H1 (cell line): Measurements from ENCODE around the gene SPATS2. TPM values are rescaled to one million over a fixed set of nuclear protein-coding genes. Genes with fewer than 3 reads are reported as not detected.

Experiments
- CTCF ChIA-PET: fragments of 300-600 bp; sonication (Branson Sonifier 250); formaldehyde crosslinking; loops from one replicate; lab custom pipeline; 2021; ENCODE audit not compliant: partially characterized antibody; lab: Charles Lee
- POLR2A ChIA-PET: fragments of 300-600 bp; sonication (Branson Sonifier 250); formaldehyde crosslinking; loops from one replicate; lab custom pipeline; 2021; ENCODE audit warnings: inconsistent platforms; ENCODE audit not compliant: partially characterized antibody; lab: Charles Lee
- DNase-seq, 2 experiments: peaks; one replicate each; pipeline versions ENCODE4 v3.0.0 to v3.0.0-alpha.2; 2010 to 2022; ENCODE audit warnings: low spot score in 2 of 2, low read depth in 1 of 2, mixed read lengths in 1 of 2
- FAIRE-seq: peaks from 2 replicates; lab custom pipeline; 2011; peaks lifted over from hg19 to GRCh38; lab: Jason Lieb, UNC
- H2AFZ ChIP-seq: 2 replicates; pipeline ENCODE4 v1.8.1; 2012; ENCODE audit warnings: low read length, inconsistent platforms
- H2AK5ac ChIP-seq: 2 replicates; pipeline ENCODE4 v1.6.1; 2013; ENCODE audit warnings: low read depth, low read length
- H2BK120ac ChIP-seq: replicated peaks from 2 replicates; pipeline ENCODE3; 2013; ENCODE audit warnings: low read depth, low read length, inconsistent platforms
- H2BK12ac ChIP-seq: 2 replicates; pipeline ENCODE4 v1.6.1; 2013; ENCODE audit warnings: low read depth, low read length
- H2BK15ac ChIP-seq: 2 replicates; pipeline ENCODE4 v1.6.1; 2013; ENCODE audit warnings: low read length
- H2BK20ac ChIP-seq: 2 replicates; pipeline ENCODE4 v1.6.1; 2013; ENCODE audit warnings: low read length
- H2BK5ac ChIP-seq: 2 replicates; pipeline ENCODE4 v1.6.1; 2013; ENCODE audit warnings: low read depth, low read length
- H3K14ac ChIP-seq: 2 replicates; pipeline ENCODE4 v1.6.1; 2013; ENCODE audit warnings: inconsistent platforms; ENCODE audit not compliant: insufficient read length
- H3K18ac ChIP-seq: 2 replicates; pipeline ENCODE4 v1.6.1; 2013; ENCODE audit warnings: low read length; ENCODE audit errors: extremely low read depth
- H3K23ac ChIP-seq: 2 replicates; pipeline ENCODE4 v1.6.1; 2013; ENCODE audit warnings: inconsistent platforms; ENCODE audit not compliant: insufficient read length
- H3K23me2 ChIP-seq: 2 replicates; pipeline ENCODE4 v1.6.1; 2013; ENCODE audit warnings: low read depth, low read length
- H3K27ac ChIP-seq: 2 replicates; pipeline ENCODE4 v1.6.1; 2011; ENCODE audit warnings: low read depth, low read length, inconsistent platforms
- H3K27me3 ChIP-seq, 4 experiments: replicated peaks in 1 of 4; 1 replicate in 1 of 4; 2 replicates in 3 of 4; pipeline versions ENCODE4 v1.6.1 to v1.8.1; 2011 to 2013; ENCODE audit warnings: low read length in 3 of 4, mild to moderate bottlenecking in 3 of 4, inconsistent platforms in 2 of 4, mixed read lengths in 2 of 4, moderate library complexity in 1 of 4; ENCODE audit not compliant: control insufficient read depth in 3 of 4, insufficient read depth in 3 of 4; ENCODE audit errors: extremely low read depth in 1 of 4
- H3K36me3 ChIP-seq, 4 experiments: 2 replicates each; pipeline versions ENCODE4 v1.6.1 to v1.8.1; 2011 to 2013; ENCODE audit warnings: mild to moderate bottlenecking in 4 of 4, low read length in 3 of 4, moderate library complexity in 2 of 4, control low read depth in 1 of 4, inconsistent platforms in 1 of 4; ENCODE audit not compliant: insufficient read depth in 4 of 4, control insufficient read depth in 2 of 4
- H3K4ac ChIP-seq: replicated peaks from 2 replicates; pipeline ENCODE3; 2013; ENCODE audit warnings: low read length, low read depth, mixed read lengths, inconsistent platforms; ENCODE audit not compliant: insufficient read length
- H3K4me1 ChIP-seq, 4 experiments: replicated peaks in 1 of 4; 1 replicate in 1 of 4; 2 replicates in 3 of 4; pipeline versions ENCODE4 v1.6.1 to v1.8.1; 2011 to 2013; ENCODE audit warnings: low read length in 3 of 4, inconsistent platforms in 2 of 4, mixed read lengths in 1 of 4; ENCODE audit not compliant: insufficient read depth in 4 of 4, control insufficient read depth in 3 of 4
- H3K4me2 ChIP-seq, 2 experiments: 2 replicates each; pipeline versions ENCODE4 v1.6.1 to v1.8.1; 2011 to 2013; ENCODE audit warnings: low read depth in 2 of 2, low read length in 2 of 2, control low read depth in 1 of 2, inconsistent platforms in 1 of 2, mild to moderate bottlenecking in 1 of 2; ENCODE audit not compliant: insufficient read depth in 1 of 2
- H3K4me3 ChIP-seq, 4 experiments: fragments of 200-600, 300-600 bp in 1 of 4; sonication (generic), shearing (Covaris generic), sonication (Bioruptor Twin) in 1 of 4; 2 replicates each; pipeline versions ENCODE4 v1.5.1 to v1.8.1; 2011 to 2016; ENCODE audit warnings: low read length in 4 of 4, low read depth in 3 of 4, control low read depth in 2 of 4, inconsistent platforms in 2 of 4, mild to moderate bottlenecking in 2 of 4, mixed read lengths in 1 of 4, moderate library complexity in 1 of 4; ENCODE audit not compliant: insufficient read depth in 2 of 4; ENCODE audit errors: extremely low read depth in 1 of 4
- H3K56ac ChIP-seq: replicated peaks from 2 replicates; pipeline ENCODE3; 2013; ENCODE audit warnings: low read depth, mild to moderate bottlenecking, mixed read lengths, low read length, inconsistent platforms; ENCODE audit not compliant: insufficient read length
- H3K79me1 ChIP-seq: 2 replicates; pipeline ENCODE4 v1.6.1; 2013; ENCODE audit warnings: low read depth, low read length, control low read depth
- H3K79me2 ChIP-seq, 2 experiments: 2 replicates each; pipeline versions ENCODE4 v1.6.1 to v1.8.1; 2012 to 2013; ENCODE audit warnings: low read length in 2 of 2, mild to moderate bottlenecking in 2 of 2, inconsistent platforms in 1 of 2; ENCODE audit not compliant: insufficient read depth in 2 of 2, control insufficient read depth in 1 of 2
- H3K9ac ChIP-seq, 4 experiments: replicated peaks in 1 of 4; 1 replicate in 1 of 4; 2 replicates in 3 of 4; pipeline versions ENCODE4 v1.6.1 to v1.8.1; 2011 to 2013; ENCODE audit warnings: low read depth in 3 of 4, low read length in 3 of 4, control low read depth in 2 of 4, mild to moderate bottlenecking in 2 of 4, moderate library complexity in 2 of 4, inconsistent platforms in 1 of 4; ENCODE audit errors: extremely low read depth in 1 of 4
- H3K9me3 ChIP-seq, 2 experiments: 2 replicates each; pipeline versions ENCODE4 v1.6.1 to v1.8.1; 2012 to 2013; ENCODE audit warnings: mild to moderate bottlenecking in 2 of 2, moderate library complexity in 2 of 2, control low read depth in 1 of 2, inconsistent platforms in 1 of 2, low read depth in 1 of 2, low read length in 1 of 2, mixed read lengths in 1 of 2; ENCODE audit not compliant: insufficient read depth in 2 of 2
- H4K20me1 ChIP-seq, 2 experiments: replicated peaks in 1 of 2; 2 replicates each; pipeline versions ENCODE3 to v1.8.1; 2011 to 2013; ENCODE audit warnings: inconsistent platforms in 2 of 2, low read length in 2 of 2, mild to moderate bottlenecking in 1 of 2; ENCODE audit not compliant: insufficient read depth in 2 of 2, control insufficient read depth in 1 of 2
- H4K5ac ChIP-seq: 2 replicates; pipeline ENCODE4 v1.6.1; 2013; ENCODE audit warnings: low read length, low read depth, mixed read lengths, inconsistent platforms; ENCODE audit not compliant: insufficient read length
- H4K8ac ChIP-seq: 2 replicates; pipeline ENCODE4 v1.8.0; 2013; ENCODE audit warnings: mild to moderate bottlenecking, moderate library complexity, low read length, inconsistent platforms; ENCODE audit not compliant: insufficient read depth; ENCODE audit errors: extremely low read depth
- H4K91ac ChIP-seq: replicated peaks from 2 replicates; pipeline ENCODE3; 2013; ENCODE audit warnings: low read length, mixed read lengths, inconsistent platforms; ENCODE audit not compliant: insufficient read length
- ATF3 ChIP-seq: IDR thresholded peaks from 2 replicates; pipeline ENCODE4 v1.6.1; 2011; ENCODE audit warnings: low read depth, mild to moderate bottlenecking, low read length; ENCODE audit not compliant: insufficient read depth
- CHD2 ChIP-seq: IDR thresholded peaks from 2 replicates; pipeline ENCODE4 v1.6.1; 2012; ENCODE audit warnings: low read length, improper control_type of control experiment
- FOSL1 ChIP-seq: IDR thresholded peaks from 2 replicates; pipeline ENCODE4 v1.6.1; 2011; ENCODE audit warnings: mild to moderate bottlenecking, low read depth, low read length, moderate library complexity; ENCODE audit not compliant: insufficient read depth
- GABPA ChIP-seq: IDR thresholded peaks from 2 replicates; pipeline ENCODE4 v1.6.1; 2011; ENCODE audit warnings: mild to moderate bottlenecking, low read length, moderate library complexity, borderline replicate concordance; ENCODE audit not compliant: insufficient read depth
- JUND ChIP-seq: IDR thresholded peaks from 2 replicates; pipeline ENCODE4 v1.6.1; 2011; ENCODE audit warnings: mild to moderate bottlenecking, improper control_type of control experiment, low read length
- RXRA ChIP-seq: IDR thresholded peaks from 2 replicates; pipeline ENCODE4 v1.6.1; 2011; ENCODE audit warnings: low read depth, mild to moderate bottlenecking, low read length, moderate library complexity; ENCODE audit not compliant: insufficient read depth
- SUZ12 ChIP-seq: fragments of 200-600 bp; sonication (generic); IDR thresholded peaks from 2 replicates; pipeline ENCODE4 v1.6.1; 2012; ENCODE audit warnings: mild to moderate bottlenecking, inconsistent platforms, low read length, moderate library complexity, mixed read lengths
- WGBS, 2 experiments: shearing (Covaris generic) in 1 of 2; methylation state at CpG; one replicate each; pipeline versions ENCODE4 v1.1.6 to v1.1.7; 2013 to 2015; ENCODE audit warnings: low lambda C conversion rate in 2 of 2, mixed read lengths in 2 of 2, inconsistent platforms in 1 of 2, low coverage in 1 of 2, missing lambda C conversion rate in 1 of 2; ENCODE audit not compliant: insufficient replicate concordance in 2 of 2, insufficient coverage in 1 of 2, insufficient read length in 1 of 2; ENCODE audit errors: extremely low coverage in 1 of 2, missing lambda C conversion rate in 1 of 2; 5-methylcytosine and 5-hydroxymethylcytosine counted together
- long read RNA-seq, 2 experiments: library from RNA in 1 of 2; library from capped mRNA in 1 of 2; stranded (forward); transcript quantifications; one replicate each; pipeline ENCODE4 v2.0.0, GENCODE V29; 2021; ENCODE audit warnings: inconsistent platforms in 1 of 2
- polyA minus RNA-seq, 3 experiments: library from RNA; depleted of rRNA, polyadenylated mRNA; stranded (reverse); fragments of >200 nt; gene quantifications; 1 replicate in 2 of 3; 2 replicates in 1 of 3; pipeline ENCODE4 v1.2.3, GENCODE V29; 2011
- polyA plus RNA-seq, 7 experiments: library from polyadenylated mRNA; depleted of rRNA in 3 of 7; stranded (reverse) in 5 of 7; unstranded in 2 of 7; fragments of >200 nt in 5 of 7; fragments of 200-250 nt in 2 of 7; gene quantifications; 1 replicate in 5 of 7; 2 replicates in 1 of 7; 4 replicates in 1 of 7; pipeline versions ENCODE4 v1.2.1 to v1.2.3, GENCODE V29; 2011 to 2013; ENCODE audit warnings: missing spikeins in 2 of 7, mixed read lengths in 2 of 7
- total RNA-seq: library from RNA; stranded (reverse); fragmentation: NEBNext Ultra II Directional; extraction: Animal tissue kit (Norgen Biotek cat#: 25700); gene quantifications from 2 replicates; pipeline ENCODE4 v1.2.1, GENCODE V29; 2021

Gene SPATS2
- total RNA-seq (21.3 and 24.5 TPM in 2 replicates), polyA plus RNA-seq (2011; rRNA removed) (12.7 and 19.2 TPM in 2 replicates), polyA minus RNA-seq (2011; rRNA and poly(A)+ RNA removed) (35.2 and 47.9 TPM in 2 replicates)
- polyA plus RNA-seq (2011; cell fraction: cytosol; rRNA removed): 20.5 TPM
- polyA plus RNA-seq (2011; cell fraction: nucleus; rRNA removed): 19.1 TPM
- polyA plus RNA-seq (2012, experiment 1 of 2): 17.1 to 25.9 TPM (median 19.6 TPM) in 4 replicates
- polyA plus RNA-seq (2012, experiment 2 of 2): 4.6 TPM
- 25.8 TPM for polyA plus RNA-seq (2013, experiment 1 of 2)
- polyA plus RNA-seq (2013, experiment 2 of 2): 29.1 TPM
- 26.9 TPM for polyA minus RNA-seq (2011; cell fraction: cytosol; rRNA and poly(A)+ RNA removed)
- 26.4 TPM for polyA minus RNA-seq (2011; cell fraction: nucleus; rRNA and poly(A)+ RNA removed)
- long read RNA-seq, experiment 1, partial matches to known transcripts: 12 of 18 reads
- long read RNA-seq, experiment 1, other reads (novel, unspliced or antisense): 3 of 18 reads
- long read RNA-seq, experiment 2, transcript SPATS2-201 (13 exons, 3,158 nt): major isoform, 5 of 14 reads
- long read RNA-seq, experiment 2, partial matches to known transcripts: 2 of 14 reads
- long read RNA-seq, experiment 2, other reads (novel, unspliced or antisense): 3 of 14 reads

GRCh38 chr12:49367381-49368239 is at the start of gene SPATS2:
TSS of gene SPATS2 (plus strand) at chr12:49367462. CDS start at chr12:49461013, 93,551 bp downstream.
- ChIA-PET POLR2A (interaction anchor here (0.6 to 1.8 kb wide), 31 partner anchors 8 to 461 kb away, joined by 3 to 8 read pairs (median 4); partner anchors contain the start of genes DNAJC22, KCNH3, MCRS1 and NCKAP5L), CTCF (interaction anchor here (0.8 to 26.7 kb wide), 15 partner anchors 10 to 215 kb away, joined by 3 to 538 read pairs (median 4); partner anchors contain the start of gene DNAJC22)
- H2BK20ac ChIP-seq: no peak within 1 kb of the TSS
- no peaks in the 10 kb centered on the region for H4K20me1 ChIP-seq
- H3K9ac ChIP-seq: peak within 1 kb of the TSS; percentile 80 to 95 (median 88)
- peak within 1 kb of the TSS; percentile 90; the same call in 1 of the 2 replicates for H2AFZ ChIP-seq
- H3K14ac ChIP-seq: no peak within 1 kb of the TSS
- H2AK5ac ChIP-seq: no peak within 1 kb of the TSS
- H3K4ac ChIP-seq: no peak within 1 kb of the TSS
- H4K8ac ChIP-seq: peak within 1 kb of the TSS; percentile 98
- no peaks in the 10 kb centered on the region for H3K9me3 ChIP-seq
- H4K91ac ChIP-seq: peak within 1 kb of the TSS; percentile 91
- H3K79me2 ChIP-seq: peaks cover 4 to 47% of the 10 kb centered on the region in 2 experiments
- DNase-seq (peak in 1 of 2 experiments; percentile 99), FAIRE-seq (no peak)
- H3K36me3 ChIP-seq: no peaks in the 10 kb centered on the region
- WGBS, 2 experiments: 1% methylated on average over 25 of the region's 52 CpGs; no CpG with 5 or more reads in 1 of the 2 experiments
- H3K27ac ChIP-seq: peak within 1 kb of the TSS; percentile 90
- no peak within 1 kb of the TSS for H3K23ac ChIP-seq
- peak within 1 kb of the TSS; percentile 75; the same call in 1 of the 2 replicates for H2BK12ac ChIP-seq
- H2BK120ac ChIP-seq: peak within 1 kb of the TSS; percentile 70
- peak within 1 kb of the TSS; percentile 80 to 95 (median 86) for H3K4me3 ChIP-seq
- peak within 1 kb of the TSS; percentile 89 for H2BK5ac ChIP-seq
- peak within 1 kb of the TSS; percentile 78 to 86 for H3K4me2 ChIP-seq
- peaks cover 9% of the 10 kb centered on the region for H3K23me2 ChIP-seq
- peak within 1 kb of the TSS; percentile 99 for H3K56ac ChIP-seq
- no peaks in the 10 kb centered on the region for H3K79me1 ChIP-seq
- peaks cover 0 to 8% (median 2%) of the 10 kb centered on the region in 4 experiments; a peak in 3 of 7 replicates for H3K4me1 ChIP-seq
- H3K27me3 ChIP-seq: peaks cover 0 to 3% (median 0%) of the 10 kb centered on the region in 4 experiments; a peak in 3 of 7 replicates
- peak within 1 kb of the TSS; percentile 83 for H3K18ac ChIP-seq
- H2BK15ac ChIP-seq: no peak within 1 kb of the TSS
- peak within 1 kb of the TSS; percentile 94 for H4K5ac ChIP-seq
- TF ChIP-seq GABPA (no peak), RXRA (no peak), ATF3 (no peak), FOSL1 (no peak), CHD2 (no peak), JUND (no peak), SUZ12 (no peak)
